VCaP (cell line): ENCODE data around the gene RAD52.

ENCODE experiments used
- H3K27ac ChIP-seq: fragments of 450-650 bp; 2 replicates; pipeline ENCODE4 v1.5.1; 2017
- TF ChIP-seq, protein P1 (sequence below): fragments of 450-650 bp; conservative IDR thresholded peaks from 2 replicates; pipeline ENCODE4 v1.5.1; 2017; ENCODE audit warnings: mild to moderate bottlenecking, moderate library complexity

The RAD52 gene

DNA sequence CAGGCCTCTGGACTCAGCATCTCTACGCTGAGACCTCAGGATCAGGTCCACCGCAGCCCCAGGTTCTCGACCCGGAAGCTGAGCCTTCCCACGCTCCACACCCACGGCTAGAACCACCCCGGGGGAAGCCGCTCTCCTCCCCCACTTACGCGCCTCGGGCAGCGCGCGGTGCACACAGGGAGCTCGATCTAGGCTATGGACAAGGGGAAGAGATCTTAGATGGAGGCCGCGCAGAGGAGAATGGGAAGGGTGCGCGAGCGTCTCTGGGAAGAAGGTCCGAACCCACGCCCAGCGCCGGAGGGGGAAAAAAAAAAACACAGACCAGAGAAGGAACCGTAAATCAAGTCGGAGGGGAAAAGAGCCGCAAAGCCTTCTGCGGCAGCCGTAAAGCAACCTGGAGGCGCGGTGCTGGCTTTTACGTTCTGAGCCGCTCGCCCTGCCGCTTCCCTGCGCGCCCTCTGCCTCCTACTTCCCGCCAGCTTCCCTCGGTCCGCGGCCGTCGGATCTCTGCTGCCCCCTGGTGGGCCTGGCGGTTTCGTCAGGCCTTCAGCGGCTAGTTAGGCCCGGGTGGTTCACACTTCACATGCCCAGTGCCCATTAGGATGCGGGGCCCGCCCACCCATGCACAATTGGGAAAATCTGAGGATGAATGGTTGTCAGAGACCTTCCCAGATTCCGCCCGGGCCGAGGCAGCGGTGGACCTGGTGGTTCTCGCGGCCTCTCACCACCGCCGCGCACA is at the start of gene RAD52:
TSS of gene RAD52 (minus strand) at position 242 of the 739 bp plus-strand sequence. CDS start 16,636 bp downstream, outside the sequence.
- TF ChIP-seq, protein P1, sequence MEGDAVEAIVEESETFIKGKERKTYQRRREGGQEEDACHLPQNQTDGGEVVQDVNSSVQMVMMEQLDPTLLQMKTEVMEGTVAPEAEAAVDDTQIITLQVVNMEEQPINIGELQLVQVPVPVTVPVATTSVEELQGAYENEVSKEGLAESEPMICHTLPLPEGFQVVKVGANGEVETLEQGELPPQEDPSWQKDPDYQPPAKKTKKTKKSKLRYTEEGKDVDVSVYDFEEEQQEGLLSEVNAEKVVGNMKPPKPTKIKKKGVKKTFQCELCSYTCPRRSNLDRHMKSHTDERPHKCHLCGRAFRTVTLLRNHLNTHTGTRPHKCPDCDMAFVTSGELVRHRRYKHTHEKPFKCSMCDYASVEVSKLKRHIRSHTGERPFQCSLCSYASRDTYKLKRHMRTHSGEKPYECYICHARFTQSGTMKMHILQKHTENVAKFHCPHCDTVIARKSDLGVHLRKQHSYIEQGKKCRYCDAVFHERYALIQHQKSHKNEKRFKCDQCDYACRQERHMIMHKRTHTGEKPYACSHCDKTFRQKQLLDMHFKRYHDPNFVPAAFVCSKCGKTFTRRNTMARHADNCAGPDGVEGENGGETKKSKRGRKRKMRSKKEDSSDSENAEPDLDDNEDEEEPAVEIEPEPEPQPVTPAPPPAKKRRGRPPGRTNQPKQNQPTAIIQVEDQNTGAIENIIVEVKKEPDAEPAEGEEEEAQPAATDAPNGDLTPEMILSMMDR = peak; percentile 99
- H3K27ac ChIP-seq = peak within 1 kb of the TSS; percentile 96

DNA sequence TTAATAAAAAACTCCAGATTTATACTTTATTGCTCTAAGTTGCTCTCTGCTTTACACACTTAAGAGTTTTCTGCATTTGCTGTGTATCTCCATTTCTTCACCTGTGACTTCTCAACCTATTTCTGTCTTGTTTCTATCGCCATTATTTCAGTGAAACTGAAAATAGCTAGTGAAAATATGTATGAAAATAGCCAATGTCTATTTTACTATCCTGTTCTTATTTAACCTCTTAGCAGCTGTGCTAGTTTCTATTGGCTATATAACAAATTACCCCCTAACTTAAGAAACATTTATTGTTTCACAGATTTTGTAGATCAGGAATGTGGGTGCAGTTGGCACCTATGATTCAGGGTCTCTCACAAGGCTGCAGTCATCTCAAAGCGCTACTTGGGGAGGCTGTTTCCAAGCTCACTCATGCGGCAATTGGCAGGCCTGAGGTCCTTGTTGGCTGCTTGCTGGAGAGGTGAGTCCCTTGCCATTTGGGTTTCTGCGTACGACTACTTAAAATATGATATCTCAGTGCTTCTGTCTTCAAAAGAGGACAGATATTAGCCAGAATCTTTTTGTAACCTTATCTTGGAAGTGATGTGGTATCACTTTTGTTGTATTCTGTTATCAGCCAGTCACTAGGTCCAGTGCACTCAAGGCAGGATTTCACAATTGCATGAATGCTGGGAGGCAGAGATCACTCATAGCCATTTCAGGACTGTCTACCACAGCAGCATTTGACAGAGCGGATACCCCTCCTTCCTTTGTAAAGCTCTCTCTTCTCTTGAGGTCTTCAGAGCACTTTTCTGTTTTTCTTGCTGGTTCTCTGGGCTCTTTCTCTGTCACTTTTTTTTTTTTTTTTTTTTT is 48.8 kb upstream of the RAD52 start:
- TF ChIP-seq, protein P1 = no peak

DNA sequence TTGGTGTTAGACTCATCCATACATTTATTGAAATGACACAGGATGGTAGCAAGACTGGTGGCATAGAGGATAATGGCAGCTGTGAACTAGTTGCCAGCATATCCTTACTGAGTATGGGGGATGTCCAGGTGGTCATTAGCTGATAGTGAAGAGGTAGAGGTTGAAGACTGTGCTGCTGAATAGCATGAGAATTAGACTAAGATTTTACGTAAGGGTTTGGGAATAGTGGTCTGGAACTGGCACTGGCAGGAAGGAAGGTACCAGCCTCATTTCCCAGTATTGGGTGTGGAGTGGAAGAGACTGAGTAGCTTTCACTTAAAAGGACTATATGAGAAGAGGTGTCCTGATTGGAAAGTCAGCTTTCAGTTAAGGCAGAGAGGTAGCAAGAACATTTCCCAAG is 48.0 kb upstream of the RAD52 start:
- TF ChIP-seq, protein P1 = no peak
- H3K27ac ChIP-seq = no peak overlapping the region

More for the DNA sequence above, 48.8 kb upstream of the RAD52 start:
- H3K27ac ChIP-seq = no peak overlapping the region

DNA sequence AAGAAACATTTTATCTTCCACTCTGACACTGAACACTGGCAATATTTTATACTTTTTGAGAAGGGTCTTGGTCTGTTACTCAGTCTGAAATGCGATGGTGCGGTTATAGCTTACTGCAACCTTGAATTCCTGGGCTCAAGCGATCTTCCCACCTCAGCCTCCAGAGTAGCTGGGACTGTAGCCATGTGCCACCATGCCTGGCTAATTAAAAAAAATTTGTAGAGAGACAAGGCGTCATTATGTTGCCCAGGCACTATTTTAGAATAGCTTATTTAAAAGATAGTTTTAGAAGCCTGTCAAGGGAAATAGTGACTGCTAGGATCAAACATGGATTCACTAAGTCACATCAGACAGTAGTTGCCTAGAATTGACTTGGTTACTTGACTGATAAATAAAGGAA is 47.4 kb upstream of the RAD52 start:
- H3K27ac ChIP-seq = no peak overlapping the region
- TF ChIP-seq, protein P1 = no peak

DNA sequence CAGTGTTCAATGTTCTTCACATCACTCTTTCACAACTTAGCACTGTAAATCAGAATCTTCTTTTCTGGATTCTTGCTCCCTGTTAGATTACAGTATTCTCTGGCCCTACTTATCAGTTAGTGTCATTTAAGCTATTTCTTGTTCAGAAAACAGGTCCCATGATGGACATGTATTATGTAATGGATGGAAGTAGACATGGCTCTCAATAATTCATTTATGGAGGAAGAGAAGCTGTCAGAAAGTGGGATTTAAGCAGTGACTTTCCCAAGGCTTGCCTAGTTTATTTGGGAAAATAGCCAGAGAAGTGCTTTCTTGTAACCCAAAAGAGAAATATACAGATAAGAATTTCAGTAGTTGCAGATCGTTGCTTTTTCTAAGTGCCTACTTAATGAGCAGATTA is 43.2 kb upstream of the RAD52 start:
- peak overlapping the region; percentile 99; the same call in 1 of the 2 replicates for H3K27ac ChIP-seq
- TF ChIP-seq, protein P1 = no peak

DNA sequence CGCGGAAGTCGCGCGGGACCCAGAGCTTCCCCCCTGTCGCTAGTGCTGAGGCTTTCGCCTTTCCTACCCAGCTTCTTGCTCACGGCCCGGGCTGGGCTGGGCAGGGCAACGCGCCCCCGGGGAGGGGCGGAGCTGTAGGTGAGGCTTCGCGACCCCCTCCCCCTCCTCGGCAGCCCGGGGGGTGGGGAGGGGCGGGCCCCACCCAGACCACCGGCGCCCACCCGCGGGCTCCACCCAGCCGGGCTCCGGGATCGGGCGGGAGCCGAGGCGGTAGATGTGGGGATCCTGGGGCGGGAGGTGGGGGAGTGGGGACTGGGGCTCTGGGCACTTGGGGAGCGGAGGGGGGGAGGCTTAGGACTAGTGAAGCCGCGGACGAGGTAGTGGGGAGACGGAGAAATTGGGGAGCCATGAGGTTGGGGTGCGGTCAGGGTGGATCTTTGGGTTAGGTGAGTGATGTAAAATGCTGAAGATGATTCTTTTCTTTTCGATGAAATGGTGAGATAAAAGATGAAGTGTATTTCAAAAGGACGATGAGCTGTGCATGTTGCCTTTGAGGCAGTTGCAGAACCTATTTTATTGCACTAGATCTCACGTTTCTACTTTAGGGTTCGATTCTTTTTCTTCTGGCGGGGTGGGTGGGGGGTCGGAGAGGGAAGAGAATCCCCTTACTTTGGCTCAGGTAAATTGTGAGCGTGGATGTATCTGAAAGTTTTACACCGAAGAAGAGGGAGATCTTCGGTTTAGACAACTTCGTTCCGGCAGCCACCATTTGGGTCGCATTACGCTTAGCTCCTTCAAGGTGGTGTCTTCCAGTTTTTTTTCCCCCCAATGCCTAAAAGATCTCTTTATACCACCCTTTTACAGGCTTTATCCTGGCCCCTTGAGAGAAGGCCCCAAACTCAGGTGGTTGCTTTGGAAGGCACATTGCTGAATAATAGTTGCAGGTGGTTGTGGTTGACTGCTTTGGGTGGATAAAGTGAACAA is 42.1 kb upstream of the RAD52 start:
- TF ChIP-seq, protein P1 = no peak; the same call in 1 of the 2 replicates
- peak overlapping the region; percentile 99 for H3K27ac ChIP-seq
